ENCODE measurements around the gene RFC5. TPM values are rescaled to one million over a fixed set of nuclear protein-coding genes. Genes with fewer than 3 reads are reported as not detected.
"Not testable (repeated sequence)": the region's sequence is repeated elsewhere in the genome, so short reads cannot be mapped to it uniquely, and the experiment has no call there.

Gene RFC5
- total RNA-seq, 1 donor from 2014 or later: 11.5 TPM

- no peaks in the 10 kb centered on the region for H3K36me3 ChIP-seq
- H3K9me3 ChIP-seq: no peaks in the 10 kb centered on the region
These were observed 17.8 kb upstream of the RFC5 start for GRCh38 chr12:117998719-117999118.

GRCh38 chr12:117999806-118000205 is 16.7 kb upstream of the RFC5 start:
- intact Hi-C loops (cut with DNase I): loop anchor here (5.0 kb wide), 1 partner anchor 103 kb away; no protein-coding TSS in a partner anchor
- not testable (repeated sequence) for H3K36me3 ChIP-seq

More at GRCh38 chr12:117998719-117999118, 17.8 kb upstream of the RFC5 start:
- intact Hi-C loops (cut with DNase I): no loop called here
- no peak for DNase-seq (ENCODE audit: extremely low spot score in 2 of 2)
- Histone ChIP-seq H3K27me3 (no peaks in the 10 kb centered on the region), H3K4me1 (no peaks in the 10 kb centered on the region), H3K27ac (no peak overlapping the region), H3K4me3 (no peak overlapping the region)
- no peak for TF ChIP-seq CTCF (IDR thresholded peaks at IDR 0.05)
- no peak for TF ChIP-seq POLR2AphosphoS5 (IDR thresholded peaks at IDR 0.05; ENCODE audit: insufficient read depth in 1 of 2, low read depth in 1 of 2)
- no peak for TF ChIP-seq POLR2A (IDR thresholded peaks at IDR 0.05)

GRCh38 chr12:118010903-118011302 is 5.6 kb upstream of the RFC5 start:
- no peaks in the 10 kb centered on the region for H3K9me3 ChIP-seq
- H3K27ac ChIP-seq: no peak overlapping the region
- TF ChIP-seq POLR2AphosphoS5 (IDR thresholded peaks at IDR 0.05; ENCODE audit: insufficient read depth in 1 of 2, low read depth in 1 of 2) (no peak), POLR2A (IDR thresholded peaks at IDR 0.05) (no peak), CTCF (IDR thresholded peaks at IDR 0.05) (no peak)
- no peak overlapping the region for H3K4me3 ChIP-seq
- H3K4me1 ChIP-seq: no peaks in the 10 kb centered on the region
- intact Hi-C loops (cut with DNase I): no loop called here
- no peak for DNase-seq (ENCODE audit: extremely low spot score in 2 of 2)
- H3K27me3 ChIP-seq: no peaks in the 10 kb centered on the region
- no peaks in the 10 kb centered on the region for H3K36me3 ChIP-seq

More at GRCh38 chr12:117999806-118000205, 16.7 kb upstream of the RFC5 start:
- H3K27ac ChIP-seq; H3K27me3 ChIP-seq; H3K9me3 ChIP-seq; H3K4me1 ChIP-seq; DNase-seq (ENCODE audit: extremely low spot score in 2 of 2); H3K4me3 ChIP-seq: not testable (repeated sequence)

GRCh38 chr12:118011377-118011776 is 5.1 kb upstream of the RFC5 start:
- no peaks in the 10 kb centered on the region for H3K36me3 ChIP-seq
- no peak for DNase-seq (ENCODE audit: extremely low spot score in 2 of 2)
- intact Hi-C loops (cut with DNase I): no loop called here
- TF ChIP-seq CTCF (IDR thresholded peaks at IDR 0.05) (no peak), POLR2A (IDR thresholded peaks at IDR 0.05) (no peak), POLR2AphosphoS5 (IDR thresholded peaks at IDR 0.05; ENCODE audit: insufficient read depth in 1 of 2, low read depth in 1 of 2) (no peak)
- H3K4me3 ChIP-seq: no peak overlapping the region
- no peaks in the 10 kb centered on the region for H3K9me3 ChIP-seq
- H3K27ac ChIP-seq: no peak overlapping the region
- no peaks in the 10 kb centered on the region for H3K27me3 ChIP-seq
- no peaks in the 10 kb centered on the region for H3K4me1 ChIP-seq

GRCh38 chr12:118011961-118012360 is 4.5 kb upstream of the RFC5 start:
- H3K27ac ChIP-seq: no peak overlapping the region
- no peak for TF ChIP-seq CTCF (IDR thresholded peaks at IDR 0.05)
- no peak for TF ChIP-seq POLR2A (IDR thresholded peaks at IDR 0.05)
- no peak for TF ChIP-seq POLR2AphosphoS5 (IDR thresholded peaks at IDR 0.05; ENCODE audit: insufficient read depth in 1 of 2, low read depth in 1 of 2)
- intact Hi-C loops (cut with DNase I): no loop called here

More at GRCh38 chr12:118011961-118012360, 4.5 kb upstream of the RFC5 start:
- H3K4me1 ChIP-seq: peaks cover 2% of the 10 kb centered on the region
- H3K4me3 ChIP-seq: no peak overlapping the region
- H3K27me3 ChIP-seq: no peaks in the 10 kb centered on the region
- H3K9me3 ChIP-seq: no peaks in the 10 kb centered on the region
- no peaks in the 10 kb centered on the region for H3K36me3 ChIP-seq
- no peak for DNase-seq (ENCODE audit: extremely low spot score in 2 of 2)

All from vagina (tissue), 2 donors.